ENCODE data around the gene ATP9B. TPM values are rescaled to one million over a fixed set of nuclear protein-coding genes. Genes with fewer than 3 reads are reported as not detected.

The ATP9B gene
- total RNA-seq, 1 experiment from 2014 or later = 44.4 TPM

DNA sequence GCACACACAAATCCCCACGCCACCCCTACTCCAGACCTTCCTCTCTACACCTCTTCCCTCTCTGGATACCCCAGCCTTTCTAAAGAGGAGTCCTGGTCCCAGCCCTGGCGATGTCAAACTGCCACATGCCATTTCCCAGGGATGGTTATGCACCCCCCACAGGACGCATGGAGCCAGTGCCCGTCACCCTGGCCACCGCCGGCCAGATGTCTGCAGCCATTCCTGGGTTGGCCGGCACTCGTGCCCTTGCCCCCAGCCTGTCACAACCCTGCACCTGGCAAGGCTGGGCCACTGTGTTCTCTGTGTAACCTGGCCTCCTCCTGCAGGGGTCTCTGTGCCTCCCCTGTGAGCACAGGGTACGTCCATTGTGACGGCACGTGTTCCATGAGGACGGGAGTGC is 268.4 kb downstream of the ATP9B start:
- no peak overlapping the region for H3K27ac ChIP-seq (ENCODE audit: low read length)
- BruUV-seq (replicated peaks) = no TSS peak
- intact Hi-C loops (cut with micrococcal nuclease; ENCODE audit: unreplicated experiment) (no loop called here), in situ Hi-C loops (cut with HindIII; ENCODE audit: low pct_unique_long_range_greater_than_20kb, low sequenced_read_pairs) (no loop called here)
- H3K4me3 ChIP-seq (ENCODE audit: low read depth in 2 of 2, low read length in 2 of 2) = no peak overlapping the region
- no peak for DNase-seq (ENCODE audit: low read depth, low spot score)
- no peaks in the 10 kb centered on the region for H3K9me3 ChIP-seq (ENCODE audit: control insufficient read depth, insufficient read depth, low read depth, low read length)
- H3K36me3 ChIP-seq (ENCODE audit: control insufficient read depth, insufficient read depth, low read length) = no peaks in the 10 kb centered on the region
- no peaks in the 10 kb centered on the region for H3K4me1 ChIP-seq (ENCODE audit: control insufficient read depth, insufficient read depth, low read length)
- ChIA-PET CTCF (no interaction called here), POLR2A (no interaction called here)
- no peaks in the 10 kb centered on the region for H3K27me3 ChIP-seq (ENCODE audit: control insufficient read depth, insufficient read depth, low read length)
- TF ChIP-seq POLR2AphosphoS5 (IDR thresholded peaks at IDR 0.05; ENCODE audit: low read depth, low read length) (no peak), REST (IDR thresholded peaks at IDR 0.05; ENCODE audit: insufficient read depth in 1 of 2, low read depth in 2 of 2, low read length in 1 of 2) (no peak), TCF7L2 (IDR thresholded peaks at IDR 0.05; ENCODE audit: low read depth, low read length) (no peak), SIN3A (IDR thresholded peaks at IDR 0.05; ENCODE audit: borderline replicate concordance, insufficient read depth, low read depth, low read length) (no peak)
- TF ChIP-seq, protein P1, sequence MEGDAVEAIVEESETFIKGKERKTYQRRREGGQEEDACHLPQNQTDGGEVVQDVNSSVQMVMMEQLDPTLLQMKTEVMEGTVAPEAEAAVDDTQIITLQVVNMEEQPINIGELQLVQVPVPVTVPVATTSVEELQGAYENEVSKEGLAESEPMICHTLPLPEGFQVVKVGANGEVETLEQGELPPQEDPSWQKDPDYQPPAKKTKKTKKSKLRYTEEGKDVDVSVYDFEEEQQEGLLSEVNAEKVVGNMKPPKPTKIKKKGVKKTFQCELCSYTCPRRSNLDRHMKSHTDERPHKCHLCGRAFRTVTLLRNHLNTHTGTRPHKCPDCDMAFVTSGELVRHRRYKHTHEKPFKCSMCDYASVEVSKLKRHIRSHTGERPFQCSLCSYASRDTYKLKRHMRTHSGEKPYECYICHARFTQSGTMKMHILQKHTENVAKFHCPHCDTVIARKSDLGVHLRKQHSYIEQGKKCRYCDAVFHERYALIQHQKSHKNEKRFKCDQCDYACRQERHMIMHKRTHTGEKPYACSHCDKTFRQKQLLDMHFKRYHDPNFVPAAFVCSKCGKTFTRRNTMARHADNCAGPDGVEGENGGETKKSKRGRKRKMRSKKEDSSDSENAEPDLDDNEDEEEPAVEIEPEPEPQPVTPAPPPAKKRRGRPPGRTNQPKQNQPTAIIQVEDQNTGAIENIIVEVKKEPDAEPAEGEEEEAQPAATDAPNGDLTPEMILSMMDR (IDR thresholded peaks at IDR 0.05) = no peak
- no peak; the same call in 1 of the 2 replicates for ATAC-seq

- no peak for TF ChIP-seq SIN3A (IDR thresholded peaks at IDR 0.05; ENCODE audit: borderline replicate concordance, insufficient read depth, low read depth, low read length)
- TF ChIP-seq, protein P1 (IDR thresholded peaks at IDR 0.05) = no peak
- no peak for TF ChIP-seq REST (IDR thresholded peaks at IDR 0.05; ENCODE audit: insufficient read depth in 1 of 2, low read depth in 2 of 2, low read length in 1 of 2)
- TF ChIP-seq TCF7L2 (IDR thresholded peaks at IDR 0.05; ENCODE audit: low read depth, low read length) = no peak
- TF ChIP-seq POLR2AphosphoS5 (IDR thresholded peaks at IDR 0.05; ENCODE audit: low read depth, low read length) = no peak
- in situ Hi-C loops (cut with HindIII; ENCODE audit: low pct_unique_long_range_greater_than_20kb, low sequenced_read_pairs) (no loop called here), intact Hi-C loops (cut with micrococcal nuclease; ENCODE audit: unreplicated experiment) (no loop called here)
- DNase-seq (ENCODE audit: low read depth, low spot score) = no peak
- H3K27me3 ChIP-seq (ENCODE audit: control insufficient read depth, insufficient read depth, low read length) = no peaks in the 10 kb centered on the region
- no peaks in the 10 kb centered on the region for H3K36me3 ChIP-seq (ENCODE audit: control insufficient read depth, insufficient read depth, low read length)
- POLR2A ChIA-PET = no interaction called here
- no peaks in the 10 kb centered on the region for H3K4me1 ChIP-seq (ENCODE audit: control insufficient read depth, insufficient read depth, low read length)
- no peak overlapping the region for H3K4me3 ChIP-seq (ENCODE audit: low read depth in 2 of 2, low read length in 2 of 2)
- BruUV-seq (replicated peaks) = no TSS peak
- no peaks in the 10 kb centered on the region for H3K9me3 ChIP-seq (ENCODE audit: control insufficient read depth, insufficient read depth, low read depth, low read length)
- CTCF ChIA-PET = no interaction called here
- no peak overlapping the region for H3K27ac ChIP-seq (ENCODE audit: low read length)
- ATAC-seq = no peak
These were observed 270.1 kb downstream of the ATP9B start for GRCh38 chr18:79339094-79339908.

Data from Panc1 (cell line).